HepG2 (cell line): ENCODE data around the gene SHISA5. TPM values are rescaled to one million over a fixed set of nuclear protein-coding genes. Genes with fewer than 3 reads are reported as not detected.

Experiments used
- AGO1 ChIP-seq: fragments of 200-400 bp; formaldehyde crosslinking; IDR thresholded peaks from 2 replicates; pipeline ENCODE4 v1.6.1; 2017; ENCODE audit warnings: mild to moderate bottlenecking, low read depth, low read length, moderate library complexity; ENCODE audit not compliant: poor library complexity, severe bottlenecking
- ATF2 ChIP-seq: sonication (generic); formaldehyde crosslinking; IDR thresholded peaks from 2 replicates; pipeline ENCODE4 v1.4.0; 2020; ENCODE audit warnings: missing genetic modification reagents
- CREM ChIP-seq, 2 experiments: sonication (generic) in 1 of 2; formaldehyde crosslinking in 1 of 2; IDR thresholded peaks; 2 replicates each; pipeline versions ENCODE4 v1.4.0 to v1.6.1; 2016 to 2020; ENCODE audit warnings: antibody characterized with exemption in 1 of 2, mild to moderate bottlenecking in 1 of 2, missing genetic modification reagents in 1 of 2
- DPF2 ChIP-seq: sonication (generic); formaldehyde crosslinking; IDR thresholded peaks from 2 replicates; pipeline ENCODE4 v1.4.0; 2020; ENCODE audit warnings: mild to moderate bottlenecking, low read depth, missing genetic modification reagents, borderline replicate concordance
- ESRRA ChIP-seq: sonication (generic); formaldehyde crosslinking; IDR thresholded peaks from 2 replicates; pipeline ENCODE4 v1.5.1; 2020; ENCODE audit warnings: mild to moderate bottlenecking, low read depth, missing genetic modification reagents
- MBD4 ChIP-seq: IDR thresholded peaks from 2 replicates; pipeline ENCODE4 v1.6.1; 2012; ENCODE audit warnings: low read length, inconsistent platforms, borderline replicate concordance
- MED1 ChIP-seq: sonication (generic); formaldehyde crosslinking; IDR thresholded peaks from 2 replicates; pipeline ENCODE4 v1.4.0; 2020; ENCODE audit warnings: missing genetic modification reagents
- NFYC ChIP-seq: IDR thresholded peaks from 2 replicates; pipeline ENCODE4 v1.6.1; 2016; ENCODE audit warnings: missing genetic modification reagents, missing compliant biosample characterization
- REL ChIP-seq: sonication (generic); formaldehyde crosslinking; conservative IDR thresholded peaks from 2 replicates; pipeline ENCODE4 v1.8.0; 2022; ENCODE audit warnings: mild to moderate bottlenecking, missing genetic modification reagents, moderate library complexity
- RERE ChIP-seq: IDR thresholded peaks from 2 replicates; pipeline ENCODE4 v1.6.1; 2016; ENCODE audit warnings: low read depth, missing genetic modification reagents, missing compliant biosample characterization
- RORA ChIP-seq: sonication (generic); formaldehyde crosslinking; IDR thresholded peaks from 2 replicates; pipeline ENCODE4 v1.5.0; 2020; ENCODE audit warnings: mild to moderate bottlenecking, missing genetic modification reagents, moderate library complexity
- TMF1 ChIP-seq: sonication (generic); formaldehyde crosslinking; IDR thresholded peaks from 2 replicates; pipeline ENCODE4 v1.8.1; 2022; ENCODE audit warnings: low read depth, missing genetic modification reagents
- TRIM22 ChIP-seq: fragments of 450-650 bp; IDR thresholded peaks from 2 replicates; pipeline ENCODE4 v1.6.1; 2017
- ZFP62 ChIP-seq: sonication (generic); formaldehyde crosslinking; IDR thresholded peaks from 2 replicates; pipeline ENCODE4 v1.4.0; 2020; ENCODE audit warnings: missing genetic modification reagents
- ZHX1 ChIP-seq: sonication (generic); formaldehyde crosslinking; IDR thresholded peaks from 2 replicates; pipeline ENCODE4 v1.8.1; 2022; ENCODE audit warnings: low read depth, mild to moderate bottlenecking, missing genetic modification reagents
- ZNF143 ChIP-seq: sonication (generic); formaldehyde crosslinking; IDR thresholded peaks from 2 replicates; pipeline ENCODE4 v1.4.0; 2020; ENCODE audit warnings: missing genetic modification reagents
- ZNF274 ChIP-seq: sonication (generic); formaldehyde crosslinking; IDR thresholded peaks from 2 replicates; pipeline ENCODE4 v1.5.1; 2020; ENCODE audit warnings: mild to moderate bottlenecking, missing genetic modification reagents
- ZNF746 ChIP-seq: sonication (generic); formaldehyde crosslinking; IDR thresholded peaks from 2 replicates; pipeline ENCODE4 v1.8.0; 2022; ENCODE audit warnings: mild to moderate bottlenecking, missing genetic modification reagents
- polyA plus RNA-seq, 8 experiments: library from polyadenylated mRNA; depleted of rRNA in 3 of 8; stranded (reverse) in 7 of 8; unstranded in 1 of 8; fragments of >200 nt; fragmentation: Illumina TruSeq in 4 of 8; extraction: Trizol in 4 of 8; gene quantifications; 2 replicates each; pipeline versions ENCODE4 v1.2.1 to v1.2.3, GENCODE V29; 2011 to 2016; ENCODE audit warnings: low read depth in 4 of 8, missing spikeins in 1 of 8, mixed read lengths in 1 of 8; ENCODE audit not compliant: insufficient read depth in 1 of 8
- total RNA-seq, 5 experiments: library from RNA; depleted of rRNA; stranded (reverse); fragments of >200 nt; fragmentation: Illumina TruSeq; extraction: Trizol; gene quantifications; 2 replicates each; pipeline ENCODE4 v1.2.3, GENCODE V29; 2016; ENCODE audit warnings: low read depth in 1 of 5

Gene SHISA5
- total and polyA plus RNA-seq, 2 of the 13 experiments (the other 11 are each of a cell fraction or from before 2014, with no cell fraction given), result 75.8 to 91.4 TPM

- TF ChIP-seq NFYC (CRISPR knock-in tag) (peak; percentile 37; the same call in 1 of the 2 replicates), MBD4 (no peak), RERE (0 out of 2 replicates have a peak, but pooled peaks have one; percentile 19), AGO1 (no peak), ESRRA (peak; percentile 61; the same call in 1 of the 2 replicates), ZNF746 (CRISPR knock-in tag) (no peak; the same call in 1 of the 2 replicates), TRIM22 (no peak), ATF2 (CRISPR knock-in tag) (peak; percentile 89), DPF2 (CRISPR knock-in tag) (no peak), CREM (IDR thresholded peaks at IDR 0.05) (peak; percentile 89), CREM (CRISPR knock-in tag; IDR thresholded peaks at IDR 0.05) (no peak), ZNF274 (peak; percentile 81), REL (CRISPR knock-in tag) (no peak), ZFP62 (no peak), MED1 (CRISPR knock-in tag) (no peak), RORA (CRISPR knock-in tag) (no peak), TMF1 (CRISPR knock-in tag) (no peak), ZNF143 (CRISPR knock-in tag) (peak; percentile 32; the same call in 1 of the 2 replicates), ZHX1 (CRISPR knock-in tag) (peak; percentile 69; the same call in 1 of the 2 replicates)
Measured at GRCh38 chr3:48472923-48473616, 30.9 kb downstream of the SHISA5 start (continued).
